Stomach (tissue), 9 donors: ENCODE results near the gene DOC2B. TPM values are rescaled to one million over a fixed set of nuclear protein-coding genes. Genes with fewer than 3 reads are reported as not detected.
"Not testable (repeated sequence)": the region's sequence is repeated elsewhere in the genome, so short reads cannot be mapped to it uniquely, and the experiment has no call there.

Experiments
- DNase-seq, 2 donors: peaks; one replicate each; pipeline versions ENCODE4 v3.0.0 to v3.0.0-alpha.2; 2013 to 2019
- H3K27ac ChIP-seq, 5 donors: fragments of 200-600 bp in 4 of 5; sonication (generic) in 4 of 5; one replicate each; pipeline ENCODE4 v1.5.1; 2013 to 2019; ENCODE audit warnings: mild to moderate bottlenecking in 1 of 5, moderate library complexity in 1 of 5
- H3K27me3 ChIP-seq, 3 donors: fragments of 200-600 bp; sonication (generic); one replicate each; pipeline ENCODE4 v1.5.1; 2017 to 2019; ENCODE audit warnings: mixed run types in 1 of 3
- H3K36me3 ChIP-seq, 4 donors: fragments of 200-600 bp; sonication (generic); 1 replicate in 3 of 4; 2 replicates in 1 of 4; pipeline ENCODE4 v1.5.1; 2016 to 2019
- H3K4me1 ChIP-seq, 4 donors: fragments of 200-600 bp; sonication (generic); one replicate each; pipeline ENCODE4 v1.5.1; 2016 to 2019
- H3K4me3 ChIP-seq, 4 donors: fragments of 200-600 bp; sonication (generic) in 3 of 4; one replicate each; pipeline ENCODE4 v1.5.1; 2016 to 2019; ENCODE audit warnings: mild to moderate bottlenecking in 1 of 4
- H3K9me3 ChIP-seq, 4 donors: fragments of 200-600 bp; sonication (generic); one replicate each; pipeline ENCODE4 v1.5.1; 2016 to 2019
- WGBS, 5 donors: extraction: QIAGEN DNeasy Blood & Tissue Kit in 3 of 5; methylation state at CpG; one replicate each; pipeline versions ENCODE4 v1.1.5 to v1.1.7; 2013 to 2018; 5-methylcytosine and 5-hydroxymethylcytosine counted together
- intact Hi-C: fragments of 100-400 bp; cut with DNase I; formaldehyde crosslinking; loops from one replicate; pipeline ENCODE4 v1.15.1; 2023; ENCODE audit warnings: low total_unique reads
- polyA plus RNA-seq, 3 donors: library from polyadenylated mRNA; stranded (reverse); fragments of 200-250 nt; gene quantifications; one replicate each; pipeline ENCODE4 v1.2.3, GENCODE V29; 2013
- total RNA-seq, 5 donors: library from RNA; depleted of rRNA; stranded (reverse); fragments of >200 nt; gene quantifications; one replicate each; pipeline versions ENCODE4 v1.1.0 to v1.2.3, GENCODE V29; 2014 to 2016
- TF ChIP-seq, protein P1 (sequence below), 7 experiments: fragments of 450-650 bp in 4 of 7; fragments of 200-600 bp in 3 of 7; sonication (generic) in 3 of 7; IDR thresholded peaks; one replicate each; pipeline ENCODE4 v1.5.1; 2016 to 2019; ENCODE audit warnings: antibody characterized with exemption in 7 of 7, control low read depth in 2 of 7, mild to moderate bottlenecking in 1 of 7
- donor health status: healthy with polysubstance abuse.
- donor health status: Bipolar disorder and iron deficiency.
- donor health status: healthy.

DOC2B gene
- total and polyA plus RNA-seq, 8 donors, result 0.45 to 11.7 (median 4.1) TPM

DNA sequence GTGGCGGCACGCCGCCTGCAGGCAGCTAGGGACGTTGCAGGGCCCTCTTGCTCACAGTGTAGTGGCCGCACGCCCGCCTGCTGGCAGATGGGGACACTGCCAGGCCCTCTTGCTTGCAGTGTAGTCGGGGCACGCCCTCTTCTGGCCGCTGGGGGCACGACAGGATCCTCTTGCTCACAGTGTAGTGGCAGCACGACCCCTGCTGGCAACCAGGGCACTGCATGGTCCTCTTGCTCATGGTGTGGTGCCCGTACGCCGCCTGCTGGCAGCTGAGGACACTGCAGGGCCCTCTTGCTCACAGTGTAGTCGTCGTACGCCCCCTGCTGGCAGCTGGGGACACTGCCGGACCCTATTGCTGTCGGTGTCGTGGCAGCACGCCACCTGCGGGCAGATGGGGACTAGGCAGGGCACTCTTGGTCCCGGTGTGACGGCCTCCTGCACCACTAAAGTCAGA lies 47.1 kb downstream of the DOC2B start:
- H3K4me3 ChIP-seq, H3K27ac ChIP-seq, H3K36me3 ChIP-seq, H3K4me1 ChIP-seq, intact Hi-C loops, DNase-seq, H3K9me3 ChIP-seq, H3K27me3 ChIP-seq: not testable (repeated sequence)
- whole genome bisulfite sequencing, 5 donors, result 81 to 87% (median 84%) methylated on average over 3 to 12 of the region's 25 CpGs; no CpG with 5 or more reads in 1 of the 5 donors

DNA sequence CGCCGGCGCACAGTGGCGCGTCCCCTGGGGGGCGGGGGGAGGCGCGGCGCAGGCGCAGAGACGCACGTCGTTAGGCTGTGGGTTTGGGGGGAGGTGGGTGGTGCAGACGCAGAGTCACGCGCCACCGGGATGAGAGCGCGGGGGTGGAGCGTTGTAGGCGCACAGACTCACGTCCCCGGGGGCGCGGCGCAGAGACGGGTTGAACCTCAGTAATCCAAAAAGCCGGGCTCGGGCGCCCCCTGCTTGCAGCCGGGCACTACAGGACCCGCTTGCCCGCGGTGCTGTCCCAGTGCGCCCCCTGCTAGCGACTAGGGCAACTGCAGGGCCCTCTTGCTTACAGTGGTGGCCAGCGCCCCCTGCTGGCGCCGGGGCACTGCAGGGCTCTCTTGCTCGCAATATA lies 47.5 kb downstream of the DOC2B start:
- H3K9me3 ChIP-seq, H3K27ac ChIP-seq, H3K36me3 ChIP-seq, H3K27me3 ChIP-seq, DNase-seq, H3K4me3 ChIP-seq, H3K4me1 ChIP-seq, intact Hi-C loops: not testable (repeated sequence)
- WGBS, 5 donors, result 83 to 90% (median 87%) methylated on average over 1 to 15 of the region's 40 CpGs; no CpG with 5 or more reads in 2 of the 5 donors

DNA sequence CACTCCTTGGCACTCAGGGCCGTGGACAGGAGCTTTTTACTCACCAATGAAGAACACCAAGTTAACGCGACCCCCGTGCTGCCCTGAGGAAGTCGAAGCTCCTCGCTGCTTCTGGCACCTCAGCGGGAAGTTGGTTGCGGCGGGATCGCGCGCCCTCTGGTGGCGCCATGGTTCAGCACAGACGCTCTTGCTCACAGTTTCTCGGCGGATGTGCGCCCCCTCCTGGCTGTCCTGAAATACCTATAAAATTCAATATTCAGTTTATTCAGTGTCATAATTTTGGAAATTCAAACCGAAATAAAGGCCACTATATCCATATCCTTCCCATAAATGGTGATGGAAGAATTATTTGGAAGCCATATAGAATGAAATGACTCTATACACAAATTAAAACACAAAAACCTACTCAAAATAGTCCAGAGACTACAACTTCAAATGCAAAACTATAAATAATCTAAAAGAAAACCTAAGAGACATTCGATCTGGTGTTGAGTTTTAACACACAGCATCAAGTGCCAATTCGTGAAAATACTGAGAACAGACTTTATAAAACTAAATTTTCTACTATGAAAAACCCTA lies 63.0 kb downstream of the DOC2B start:
- H3K27me3 ChIP-seq, H3K9me3 ChIP-seq, H3K4me1 ChIP-seq, intact Hi-C loops, H3K4me3 ChIP-seq, H3K27ac ChIP-seq, H3K36me3 ChIP-seq: not testable (repeated sequence)
- WGBS, 5 donors, result 1 to 4% (median 2%) methylated on average over 3 to 19 of the region's 20 CpGs
- TF ChIP-seq, protein P1, sequence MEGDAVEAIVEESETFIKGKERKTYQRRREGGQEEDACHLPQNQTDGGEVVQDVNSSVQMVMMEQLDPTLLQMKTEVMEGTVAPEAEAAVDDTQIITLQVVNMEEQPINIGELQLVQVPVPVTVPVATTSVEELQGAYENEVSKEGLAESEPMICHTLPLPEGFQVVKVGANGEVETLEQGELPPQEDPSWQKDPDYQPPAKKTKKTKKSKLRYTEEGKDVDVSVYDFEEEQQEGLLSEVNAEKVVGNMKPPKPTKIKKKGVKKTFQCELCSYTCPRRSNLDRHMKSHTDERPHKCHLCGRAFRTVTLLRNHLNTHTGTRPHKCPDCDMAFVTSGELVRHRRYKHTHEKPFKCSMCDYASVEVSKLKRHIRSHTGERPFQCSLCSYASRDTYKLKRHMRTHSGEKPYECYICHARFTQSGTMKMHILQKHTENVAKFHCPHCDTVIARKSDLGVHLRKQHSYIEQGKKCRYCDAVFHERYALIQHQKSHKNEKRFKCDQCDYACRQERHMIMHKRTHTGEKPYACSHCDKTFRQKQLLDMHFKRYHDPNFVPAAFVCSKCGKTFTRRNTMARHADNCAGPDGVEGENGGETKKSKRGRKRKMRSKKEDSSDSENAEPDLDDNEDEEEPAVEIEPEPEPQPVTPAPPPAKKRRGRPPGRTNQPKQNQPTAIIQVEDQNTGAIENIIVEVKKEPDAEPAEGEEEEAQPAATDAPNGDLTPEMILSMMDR (IDR thresholded peaks at IDR 0.05), result peak in 2 of 7 experiments; percentile 11 to 27
- DNase-seq, result peak in 1 of 2 donors; percentile 1

DNA sequence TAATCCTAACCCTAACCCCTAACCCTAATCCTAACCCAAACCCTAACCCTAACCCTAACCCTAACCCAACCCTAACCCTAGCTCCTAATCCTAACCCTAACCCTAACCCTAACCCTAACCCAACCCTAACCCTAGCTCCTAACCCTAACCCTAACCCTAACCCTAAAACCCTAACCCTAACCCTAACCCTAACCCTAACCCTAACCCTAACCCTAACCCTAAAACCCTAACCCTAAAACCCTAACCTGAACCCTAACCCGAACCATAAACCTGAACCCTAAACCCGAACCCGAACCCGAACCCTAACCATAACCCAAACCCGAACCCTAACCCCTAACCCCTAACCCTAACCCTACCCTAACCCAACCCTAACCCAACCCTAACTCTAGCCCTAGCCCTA lies 68.3 kb downstream of the DOC2B start:
- H3K36me3 ChIP-seq, intact Hi-C loops, H3K4me1 ChIP-seq, H3K9me3 ChIP-seq, H3K4me3 ChIP-seq, H3K27me3 ChIP-seq, H3K27ac ChIP-seq: not testable (repeated sequence)
- peak in 1 of 2 donors; percentile 28 for DNase-seq
- WGBS, 5 donors, result no CpG with 5 or more reads among the region's 5 CpGs

Other genes with a start within 250 kb of the DOC2B start
- gene SCGB1C2, start 44.1 kb downstream of the DOC2B start, total RNA-seq, result not detected
- gene SCGB1C2, start 44.1 kb downstream of the DOC2B start, polyA plus RNA-seq, result not detected
- 10 to 100 TPM in 3 of 5 donors, 1 to 10 TPM in 2; 4.9 to 38.5 (median 16.0) TPM for gene RPH3AL, start 171.2 kb upstream of the DOC2B start, total RNA-seq
- 10 to 100 TPM in 2 of 3 donors, 1 to 10 TPM in 1; 5.1 to 20.0 (median 18.9) TPM for gene RPH3AL, start 171.2 kb upstream of the DOC2B start, polyA plus RNA-seq